Caco-2 (cell line): ENCODE results near the gene PMP22. TPM values are rescaled to one million over a fixed set of nuclear protein-coding genes. Genes with fewer than 3 reads are reported as not detected.

Experiments
- BruUV-seq: library from RNA; stranded (reverse); fragments of 400-500 nt; replicated peaks from 2 replicates; lab custom pipeline; 2021; lab: Mats Ljungman, UMichigan
- CTCF ChIA-PET: fragments of 300-600 bp; sonication (Branson Sonifier 250); formaldehyde crosslinking; loops from one replicate; lab custom pipeline; 2022; ENCODE audit warnings: antibody characterized with exemption; lab: Charles Lee
- POLR2A ChIA-PET: fragments of 300-600 bp; sonication (Branson Sonifier 250); formaldehyde crosslinking; loops from one replicate; lab custom pipeline; 2022; ENCODE audit warnings: antibody characterized with exemption; lab: Charles Lee
- DNase-seq, 2 experiments: peaks; one replicate each; pipeline versions ENCODE4 v3.0.0 to v3.0.0-alpha.2; 2020 to 2022
- H3K27me3 ChIP-seq: replicated peaks from 2 replicates; pipeline ENCODE4 v1.6.0; 2011; ENCODE audit warnings: low read length; ENCODE audit not compliant: control insufficient read depth, insufficient read depth
- H3K36me3 ChIP-seq: 2 replicates; pipeline ENCODE4 v1.5.1; 2011; ENCODE audit warnings: low read length; ENCODE audit not compliant: control insufficient read depth, insufficient read depth
- H3K4me1 ChIP-seq: fragments of 250-450 bp; sonication (Bioruptor Pico); 2 replicates; pipeline ENCODE4 v1.5.1; 2020; ENCODE audit warnings: mild to moderate bottlenecking
- H3K4me3 ChIP-seq: 2 replicates; pipeline ENCODE4 v1.5.1; 2011; ENCODE audit warnings: low read depth, mild to moderate bottlenecking, control low read depth, low read length
- H3K9me3 ChIP-seq: fragments of 250-450 bp; sonication (Bioruptor Pico); 2 replicates; pipeline ENCODE4 v1.5.1; 2020; ENCODE audit warnings: mild to moderate bottlenecking, moderate library complexity
- H3K27ac Mint-ChIP-seq: one replicate; pipeline ENCODE4 v1.8.0; 2022; ENCODE audit warnings: mixed read lengths; ENCODE audit not compliant: unreplicated experiment
- H3K27me3 Mint-ChIP-seq: one replicate; pipeline ENCODE4 v1.8.0; 2022; ENCODE audit warnings: mixed read lengths; ENCODE audit not compliant: insufficient read depth, unreplicated experiment
- H3K36me3 Mint-ChIP-seq: one replicate; pipeline ENCODE4 v1.8.0; 2022; ENCODE audit warnings: mild to moderate bottlenecking, mixed read lengths; ENCODE audit not compliant: insufficient read depth, unreplicated experiment
- H3K4me1 Mint-ChIP-seq: one replicate; pipeline ENCODE4 v1.8.0; 2022; ENCODE audit warnings: low read depth, mixed read lengths; ENCODE audit not compliant: unreplicated experiment
- H3K4me3 Mint-ChIP-seq: one replicate; pipeline ENCODE4 v1.8.0; 2022; ENCODE audit warnings: mild to moderate bottlenecking, moderate library complexity, mixed read lengths; ENCODE audit not compliant: unreplicated experiment
- H3K9me3 Mint-ChIP-seq: one replicate; pipeline ENCODE4 v1.8.0; 2022; ENCODE audit warnings: mixed read lengths; ENCODE audit not compliant: unreplicated experiment
- CTCF ChIP-seq, 2 experiments: fragments of 200-600 bp in 1 of 2; IDR thresholded peaks; 1 replicate in 1 of 2; 2 replicates in 1 of 2; pipeline versions ENCODE4 v1.5.1 to v1.8.0; 2011 to 2022; ENCODE audit warnings: antibody characterized with exemption in 1 of 2, control low read depth in 1 of 2, inconsistent platforms in 1 of 2, low read depth in 1 of 2, low read length in 1 of 2, mild to moderate bottlenecking in 1 of 2, moderate library complexity in 1 of 2; ENCODE audit not compliant: insufficient read depth in 1 of 2, severe bottlenecking in 1 of 2, unreplicated experiment in 1 of 2
- intact Hi-C: fragments of 100-400 bp; cut with micrococcal nuclease; formaldehyde crosslinking; loops from one replicate; pipeline ENCODE4 v1.10.0; 2022; ENCODE audit not compliant: unreplicated experiment
- total RNA-seq: library from RNA; stranded (reverse); gene quantifications from 2 replicates; pipeline ENCODE4 v1.2.3, GENCODE V29; 2022

The PMP22 gene
- total RNA-seq, 1 experiment from 2014 or later: 7.3 TPM

GRCh38 chr17:15245054-15245453 lies 20.1 kb downstream of the PMP22 start:
- ChIA-PET CTCF (no interaction called here), POLR2A (no interaction called here)
- no TSS peak for BruUV-seq
- no peak overlapping the region for H3K4me3 Mint-ChIP-seq
- H3K27me3 ChIP-seq: no peaks in the 10 kb centered on the region
- no peaks in the 10 kb centered on the region for H3K9me3 ChIP-seq
- H3K27ac Mint-ChIP-seq: no peak overlapping the region
- H3K9me3 Mint-ChIP-seq: no peaks in the 10 kb centered on the region
- no peak for TF ChIP-seq CTCF (IDR thresholded peaks at IDR 0.05; ENCODE audit: insufficient read depth in 1 of 2, low read depth in 1 of 2, low read length in 1 of 2, severe bottlenecking in 1 of 2, unreplicated experiment in 1 of 2)
- no peaks in the 10 kb centered on the region for H3K36me3 ChIP-seq
- no peaks in the 10 kb centered on the region for H3K4me1 ChIP-seq
- no peaks in the 10 kb centered on the region for H3K36me3 Mint-ChIP-seq
- intact Hi-C loops: no loop called here
- H3K4me1 Mint-ChIP-seq: no peaks in the 10 kb centered on the region
- DNase-seq: no peak
- no peaks in the 10 kb centered on the region for H3K27me3 Mint-ChIP-seq
- no peak overlapping the region for H3K4me3 ChIP-seq

- H3K4me1 ChIP-seq: peaks cover 20% of the 10 kb centered on the region
- Mint-ChIP-seq H3K4me3 (no peak overlapping the region), H3K27me3 (no peaks in the 10 kb centered on the region), H3K36me3 (no peaks in the 10 kb centered on the region), H3K4me1 (peaks cover 13% of the 10 kb centered on the region), H3K27ac (no peak overlapping the region), H3K9me3 (no peaks in the 10 kb centered on the region)
- ChIA-PET CTCF (no interaction called here), POLR2A (no interaction called here)
- no peaks in the 10 kb centered on the region for H3K9me3 ChIP-seq
- TF ChIP-seq CTCF (IDR thresholded peaks at IDR 0.05; ENCODE audit: insufficient read depth in 1 of 2, low read depth in 1 of 2, low read length in 1 of 2, severe bottlenecking in 1 of 2, unreplicated experiment in 1 of 2): no peak
- H3K36me3 ChIP-seq: no peaks in the 10 kb centered on the region
- no TSS peak for BruUV-seq
- H3K27me3 ChIP-seq: no peaks in the 10 kb centered on the region
- H3K4me3 ChIP-seq: no peak overlapping the region
- intact Hi-C loops: no loop called here
- DNase-seq: no peak
Observed at GRCh38 chr17:15240644-15241043, 24.5 kb downstream of the PMP22 start.

GRCh38 chr17:15239491-15239890 lies 25.6 kb downstream of the PMP22 start:
- Mint-ChIP-seq H3K36me3 (no peaks in the 10 kb centered on the region), H3K9me3 (no peaks in the 10 kb centered on the region), H3K27ac (no peak overlapping the region), H3K4me1 (peaks cover 13% of the 10 kb centered on the region), H3K27me3 (no peaks in the 10 kb centered on the region), H3K4me3 (no peak overlapping the region)
- Histone ChIP-seq H3K4me3 (no peak overlapping the region), H3K27me3 (no peaks in the 10 kb centered on the region), H3K4me1 (peaks cover 20% of the 10 kb centered on the region), H3K9me3 (no peaks in the 10 kb centered on the region), H3K36me3 (no peaks in the 10 kb centered on the region)
- intact Hi-C loops: no loop called here
- DNase-seq: no peak
- ChIA-PET CTCF (no interaction called here), POLR2A (no interaction called here)
- BruUV-seq: no TSS peak
- TF ChIP-seq CTCF (IDR thresholded peaks at IDR 0.05; ENCODE audit: insufficient read depth in 1 of 2, low read depth in 1 of 2, low read length in 1 of 2, severe bottlenecking in 1 of 2, unreplicated experiment in 1 of 2): no peak
